HFFc6 (cell line): ENCODE data around the gene PLEKHG5. TPM values are rescaled to one million over a fixed set of nuclear protein-coding genes. Genes with fewer than 3 reads are reported as not detected.

Source experiments
- DNase-seq: peaks from one replicate; pipeline ENCODE4 v3.0.0-alpha.2; 2018
- H3K27ac Mint-ChIP-seq: 2 replicates; pipeline ENCODE4 v1.8.0; 2020; ENCODE audit warnings: mild to moderate bottlenecking, mixed read lengths
- H3K27me3 Mint-ChIP-seq: 2 replicates; pipeline ENCODE4 v1.8.0; 2021; ENCODE audit warnings: mild to moderate bottlenecking, moderate library complexity, mixed read lengths; ENCODE audit not compliant: insufficient read depth
- H3K36me3 Mint-ChIP-seq: 2 replicates; pipeline ENCODE4 v1.8.0; 2021; ENCODE audit warnings: low read depth, mixed read lengths
- H3K4me1 Mint-ChIP-seq: 2 replicates; pipeline ENCODE4 v1.8.0; 2020; ENCODE audit warnings: low read depth, mixed read lengths
- H3K4me3 Mint-ChIP-seq: 2 replicates; pipeline ENCODE4 v1.8.0; 2020; ENCODE audit warnings: mild to moderate bottlenecking, moderate library complexity, mixed read lengths
- H3K9me3 Mint-ChIP-seq: 2 replicates; pipeline ENCODE4 v1.8.0; 2020; ENCODE audit warnings: mild to moderate bottlenecking, mixed read lengths
- CTCF ChIP-seq: fragments of 200-600 bp; sonication (generic); IDR thresholded peaks from 2 replicates; pipeline ENCODE4 v1.5.0; 2021; ENCODE audit warnings: antibody characterized with exemption, mild to moderate bottlenecking
- total RNA-seq, 6 experiments: library from RNA; stranded (reverse); fragmentation: NEBNext Ultra II Directional; extraction: Animal tissue kit (Norgen Biotek cat#: 25700); gene quantifications; 2 replicates in 1 of 6; 3 replicates in 5 of 6; pipeline ENCODE4 v1.2.3, GENCODE V29; 2021

The PLEKHG5 gene
- total RNA-seq, 6 experiments from 2014 or later, result 6.4 to 7.2 (median 6.6) TPM

GRCh38 chr1:6474815-6475282 lies 16.6 kb downstream of the PLEKHG5 start:
- TF ChIP-seq CTCF, result no peak
- H3K4me3 Mint-ChIP-seq, result no peak overlapping the region
- H3K4me1 Mint-ChIP-seq, result no peaks in the 10 kb centered on the region
- peaks cover 5% of the 10 kb centered on the region for H3K27me3 Mint-ChIP-seq
- H3K36me3 Mint-ChIP-seq, result no peaks in the 10 kb centered on the region
- no peak for DNase-seq
- no peaks in the 10 kb centered on the region for H3K9me3 Mint-ChIP-seq
- H3K27ac Mint-ChIP-seq, result no peak overlapping the region

- H3K27me3 Mint-ChIP-seq, result peaks cover 5% of the 10 kb centered on the region
- no peaks in the 10 kb centered on the region for H3K9me3 Mint-ChIP-seq
- TF ChIP-seq CTCF, result no peak
- H3K4me1 Mint-ChIP-seq, result no peaks in the 10 kb centered on the region
- H3K36me3 Mint-ChIP-seq, result no peaks in the 10 kb centered on the region
- DNase-seq, result no peak
- no peak overlapping the region for H3K27ac Mint-ChIP-seq
- no peak overlapping the region for H3K4me3 Mint-ChIP-seq
These were observed 17.3 kb downstream of the PLEKHG5 start for GRCh38 chr1:6473974-6474814.

- Mint-ChIP-seq H3K27ac (no peak overlapping the region), H3K9me3 (no peaks in the 10 kb centered on the region), H3K4me3 (no peak overlapping the region), H3K36me3 (no peaks in the 10 kb centered on the region), H3K4me1 (no peaks in the 10 kb centered on the region), H3K27me3 (peaks cover 5% of the 10 kb centered on the region)
- no peak for TF ChIP-seq CTCF
- DNase-seq, result no peak
These were observed 18.3 kb downstream of the PLEKHG5 start for GRCh38 chr1:6473156-6473555.

GRCh38 chr1:6472391-6472790 lies 19.1 kb downstream of the PLEKHG5 start:
- no peaks in the 10 kb centered on the region for H3K9me3 Mint-ChIP-seq
- TF ChIP-seq CTCF, result peak; percentile 58; the same call in 1 of the 2 replicates
- H3K4me3 Mint-ChIP-seq, result no peak overlapping the region
- no peaks in the 10 kb centered on the region for H3K4me1 Mint-ChIP-seq
- peaks cover 5% of the 10 kb centered on the region for H3K27me3 Mint-ChIP-seq
- H3K27ac Mint-ChIP-seq, result no peak overlapping the region
- no peak for DNase-seq
- no peaks in the 10 kb centered on the region for H3K36me3 Mint-ChIP-seq

- Mint-ChIP-seq H3K4me3 (no peak overlapping the region), H3K27me3 (peaks cover 5% of the 10 kb centered on the region), H3K36me3 (no peaks in the 10 kb centered on the region), H3K27ac (no peak overlapping the region), H3K4me1 (no peaks in the 10 kb centered on the region), H3K9me3 (no peaks in the 10 kb centered on the region)
- DNase-seq, result no peak
- no peak for TF ChIP-seq CTCF
These were observed 19.5 kb downstream of the PLEKHG5 start for GRCh38 chr1:6471970-6472368.
